ENCODE data around the gene TMPRSS7.

TMPRSS7 gene

GRCh38 chr3:112104774-112105173, 70.2 kb downstream of the TMPRSS7 start:
- no peak for DNase-seq

- no peak for DNase-seq
Observed at GRCh38 chr3:112109322-112109721, 74.8 kb downstream of the TMPRSS7 start.

GRCh38 chr3:112111785-112112402, 77.4 kb downstream of the TMPRSS7 start:
- peak; percentile 44 for DNase-seq

- no peak for DNase-seq
Observed at GRCh38 chr3:112114576-112115160, 80.1 kb downstream of the TMPRSS7 start.

- DNase-seq: no peak
Observed at GRCh38 chr3:112115161-112115739, 80.7 kb downstream of the TMPRSS7 start.

GRCh38 chr3:112115806-112116383, 81.4 kb downstream of the TMPRSS7 start:
- no peak for DNase-seq

GRCh38 chr3:112116748-112117186, 82.2 kb downstream of the TMPRSS7 start:
- DNase-seq: no peak

GRCh38 chr3:112117415-112117814, 82.9 kb downstream of the TMPRSS7 start:
- DNase-seq: no peak

GRCh38 chr3:112117841-112118571, 83.5 kb downstream of the TMPRSS7 start:
- DNase-seq: no peak

GRCh38 chr3:112119962-112120836, 85.7 kb downstream of the TMPRSS7 start:
- DNase-seq: no peak

GRCh38 chr3:112121577-112122547, 87.3 kb downstream of the TMPRSS7 start:
- DNase-seq: no peak

GRCh38 chr3:112122870-112123269, 88.3 kb downstream of the TMPRSS7 start:
- no peak for DNase-seq

- no peak for DNase-seq
Observed at GRCh38 chr3:112123548-112123947, 89.0 kb downstream of the TMPRSS7 start.

- no peak for DNase-seq
Observed at GRCh38 chr3:112124907-112125607, 90.5 kb downstream of the TMPRSS7 start.

- no peak for DNase-seq
Observed at GRCh38 chr3:112126511-112126911, 92.0 kb downstream of the TMPRSS7 start.

GRCh38 chr3:112127522-112128494, 93.3 kb downstream of the TMPRSS7 start:
- no peak for DNase-seq

- no peak for DNase-seq
Observed at GRCh38 chr3:112128843-112129727, 94.5 kb downstream of the TMPRSS7 start.

Data from NCI-H510A (cell line).